BJ (cell line): Measurements from ENCODE around the gene IGSF22. TPM values are rescaled to one million over a fixed set of nuclear protein-coding genes. Genes with fewer than 3 reads are reported as not detected.
"Not testable (repeated sequence)": the region's sequence is repeated elsewhere in the genome, so short reads cannot be mapped to it uniquely, and the experiment has no call there.

ENCODE experiments used
- CTCF ChIA-PET: fragments of 350-600 bp; formaldehyde crosslinking; extraction: SDS; loops from one replicate; lab custom pipeline; 2021; ENCODE audit warnings: antibody characterized with exemption, inconsistent platforms; lab: Yijun Ruan, JAX
- POLR2A ChIA-PET: fragments of 300-600 bp; sonication (Branson Sonifier 250); formaldehyde crosslinking; extraction: SDS; loops from one replicate; lab custom pipeline; 2021; ENCODE audit warnings: antibody characterized with exemption; lab: Charles Lee
- DNase-seq: peaks from one replicate; pipeline ENCODE4 v3.0.0-alpha.2; 2011; ENCODE audit warnings: low read depth
- H3K27me3 ChIP-seq: 2 replicates; pipeline ENCODE4 v1.6.0; 2011; ENCODE audit warnings: low read length; ENCODE audit not compliant: control insufficient read depth, insufficient read depth
- H3K36me3 ChIP-seq: 2 replicates; pipeline ENCODE4 v1.5.1; 2011; ENCODE audit warnings: low read length; ENCODE audit not compliant: control insufficient read depth, insufficient read depth
- H3K4me3 ChIP-seq: 2 replicates; pipeline ENCODE4 v1.5.1; 2011; ENCODE audit warnings: low read depth, mild to moderate bottlenecking, control low read depth, low read length
- CTCF ChIP-seq: IDR thresholded peaks from 2 replicates; pipeline ENCODE4 v1.5.1; 2011; ENCODE audit warnings: low read depth, mild to moderate bottlenecking, control low read depth, inconsistent platforms, low read length, moderate library complexity; ENCODE audit not compliant: insufficient read depth
- polyA plus RNA-seq: library from polyadenylated mRNA; depleted of rRNA; stranded (reverse); fragments of >200 nt; gene quantifications from 2 replicates; pipeline ENCODE4 v1.2.3, GENCODE V29; 2011; rRNA removed

Gene IGSF22
- polyA plus RNA-seq, 1 experiment, result 0.15 TPM

GRCh38 chr11:18668131-18668530 lies 57.9 kb downstream of the IGSF22 start:
- ChIA-PET POLR2A (no interaction called here), CTCF (interaction anchor here (1.1 kb wide), 1 partner anchor 8 kb away, joined by 3 read pairs; no protein-coding TSS in a partner anchor)
- DNase-seq, result no peak
- Histone ChIP-seq H3K36me3 (no peaks in the 10 kb centered on the region), H3K27me3 (no peaks in the 10 kb centered on the region), H3K4me3 (no peak overlapping the region)
- TF ChIP-seq CTCF, result no peak

GRCh38 chr11:18665353-18665872 lies 60.6 kb downstream of the IGSF22 start:
- H3K36me3 ChIP-seq, CTCF ChIA-PET, H3K4me3 ChIP-seq, DNase-seq, H3K27me3 ChIP-seq, POLR2A ChIA-PET: not testable (repeated sequence)

GRCh38 chr11:18657673-18658072 lies 68.3 kb downstream of the IGSF22 start:
- no peak for DNase-seq
- Histone ChIP-seq H3K4me3 (no peak overlapping the region), H3K27me3 (no peaks in the 10 kb centered on the region), H3K36me3 (no peaks in the 10 kb centered on the region)
- ChIA-PET POLR2A (no interaction called here), CTCF (no interaction called here)
- no peak for TF ChIP-seq CTCF

Other genes with a start within 250 kb of the IGSF22 start
- 152 and 174 TPM in 2 replicates for gene TSG101, start 199.2 kb downstream of the IGSF22 start, polyA plus RNA-seq
- 11.7 and 21.2 TPM in 2 replicates for gene UEVLD, start 137.5 kb downstream of the IGSF22 start, polyA plus RNA-seq
- 0.26 and 0.77 TPM in 2 replicates for gene MISFA, start 126.4 kb downstream of the IGSF22 start, polyA plus RNA-seq
- 11.8 and 12.4 TPM in 2 replicates for gene SPTY2D1, start 91.8 kb downstream of the IGSF22 start, polyA plus RNA-seq
- 0.48 and 0.71 TPM in 2 replicates for gene TMEM86A, start 27.4 kb downstream of the IGSF22 start, polyA plus RNA-seq
- gene PTPN5, start 65.6 kb upstream of the IGSF22 start, polyA plus RNA-seq, result not detected in 2 replicates
- gene MRGPRX1, start 213.2 kb upstream of the IGSF22 start, polyA plus RNA-seq, result not detected in 2 replicates